NCI-H2227 (cell line): ENCODE data around the gene TXLNG.

Experiments
- DNase-seq: peaks from one replicate; lab custom pipeline; 2025; ENCODE audit not compliant: unreplicated experiment; lab: John Stamatoyannopoulos, UW

TXLNG gene

DNA sequence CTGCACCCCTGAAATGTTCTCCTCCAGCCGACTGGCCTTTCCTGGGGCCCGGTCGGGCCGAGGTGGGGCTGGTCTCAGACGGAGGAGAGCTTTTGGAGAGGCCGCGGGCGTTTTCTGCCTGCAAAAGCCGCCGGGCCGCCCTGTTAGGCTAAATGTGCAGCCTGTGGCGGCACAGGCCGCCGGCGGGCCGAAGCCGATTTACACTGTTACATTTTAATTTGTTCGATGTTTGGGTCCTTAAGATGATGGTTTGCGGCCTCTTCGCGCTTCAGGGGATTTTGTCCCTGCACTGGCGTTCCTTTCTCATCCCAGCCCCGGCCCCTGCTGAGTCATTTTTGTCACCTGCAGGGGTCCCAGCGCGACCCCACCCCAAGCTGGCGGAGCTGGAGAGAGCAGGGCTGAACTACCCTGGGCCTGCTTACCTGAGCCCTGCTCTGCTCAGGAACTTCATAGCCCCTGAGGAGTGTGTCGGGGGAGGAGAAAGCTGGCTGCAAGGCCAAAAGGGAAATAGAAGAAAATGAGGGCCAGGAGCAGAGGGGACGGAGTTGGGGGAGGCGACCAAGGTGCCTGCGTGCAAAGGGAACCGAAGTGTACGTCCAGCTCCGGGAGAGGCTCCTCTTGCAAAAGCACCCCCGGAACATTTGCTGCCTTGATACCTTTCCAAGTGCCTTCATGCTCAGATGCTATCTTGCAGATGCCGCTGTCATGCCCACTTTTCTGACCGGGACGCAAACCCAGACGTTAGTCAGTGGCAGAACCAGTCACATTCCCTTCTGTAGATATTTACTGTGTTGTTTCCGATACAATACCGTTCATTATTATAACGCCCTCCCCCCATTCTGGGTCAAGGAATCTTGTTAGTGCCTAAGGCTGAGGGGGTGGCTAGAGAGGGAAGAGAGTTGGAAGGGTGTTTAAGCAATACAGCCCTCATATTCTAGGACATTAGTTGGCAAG lies 84.9 kb downstream of the TXLNG start:
- peak; percentile 72 for DNase-seq

DNA sequence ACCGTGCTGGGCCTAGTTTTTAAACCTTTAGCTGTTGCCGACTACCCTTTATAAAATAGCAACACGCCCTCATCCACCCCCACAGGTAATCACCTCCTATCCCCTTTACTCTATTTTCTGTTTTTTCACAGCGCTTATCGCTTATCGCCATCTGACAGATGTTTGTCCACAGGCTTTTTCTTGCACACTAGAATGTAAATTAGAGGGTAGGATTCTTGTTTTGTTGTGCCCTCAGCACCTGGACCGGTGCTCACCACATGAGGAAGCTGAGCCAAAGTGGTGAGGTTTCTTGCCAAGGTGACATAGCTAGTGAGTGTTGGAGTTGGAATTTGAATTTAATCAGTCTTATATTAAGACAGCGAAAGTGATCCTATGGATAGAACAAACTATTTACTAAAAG lies 86.8 kb downstream of the TXLNG start:
- no peak for DNase-seq

DNA sequence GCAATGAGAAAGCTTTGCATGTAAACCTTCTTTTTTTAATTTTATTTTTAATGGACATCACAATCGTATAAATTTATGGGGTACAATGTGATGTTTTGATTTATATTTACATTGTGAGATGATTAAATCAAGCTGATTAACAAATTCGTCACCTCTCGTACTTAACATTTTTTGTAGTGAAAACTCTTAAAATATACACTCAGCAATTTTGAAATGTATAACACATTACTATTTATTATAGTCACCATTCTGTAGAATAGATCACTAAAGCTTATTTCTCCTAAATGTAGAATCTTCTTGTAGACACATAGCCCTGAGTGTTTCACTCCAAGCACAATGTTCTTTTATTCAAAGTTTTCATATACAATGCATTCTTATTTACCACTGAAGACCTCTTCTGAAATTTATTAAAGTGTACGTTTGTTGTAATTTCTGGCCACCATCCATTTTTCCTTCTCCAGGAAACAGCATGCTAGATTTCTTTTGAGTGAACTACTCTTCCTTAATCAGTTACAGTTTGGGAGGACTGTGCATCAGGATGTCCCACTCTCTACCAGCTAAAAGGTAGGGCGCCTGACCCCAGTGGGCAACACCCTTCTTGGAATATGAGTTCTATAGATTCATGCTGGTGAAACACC lies 88.3 kb downstream of the TXLNG start:
- DNase-seq = no peak

DNA sequence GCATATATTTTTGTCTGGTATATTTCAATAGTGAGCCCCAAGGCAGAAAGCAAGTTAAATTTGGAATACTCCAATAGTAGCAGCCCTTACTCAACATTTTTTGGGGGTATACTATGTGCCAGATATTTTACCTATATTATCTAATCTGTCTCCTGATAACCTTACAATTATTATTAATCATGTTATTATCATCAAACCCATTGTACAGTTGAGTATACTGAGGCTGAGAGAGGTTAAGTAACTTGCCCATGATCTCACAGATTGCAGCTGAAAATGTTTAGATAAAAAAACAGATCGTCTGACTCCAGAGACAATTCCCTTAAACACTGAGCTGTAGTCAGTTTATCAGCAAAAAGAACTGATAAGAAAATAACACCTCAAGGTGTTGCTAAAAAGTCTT lies 90.4 kb downstream of the TXLNG start:
- DNase-seq = no peak

DNA sequence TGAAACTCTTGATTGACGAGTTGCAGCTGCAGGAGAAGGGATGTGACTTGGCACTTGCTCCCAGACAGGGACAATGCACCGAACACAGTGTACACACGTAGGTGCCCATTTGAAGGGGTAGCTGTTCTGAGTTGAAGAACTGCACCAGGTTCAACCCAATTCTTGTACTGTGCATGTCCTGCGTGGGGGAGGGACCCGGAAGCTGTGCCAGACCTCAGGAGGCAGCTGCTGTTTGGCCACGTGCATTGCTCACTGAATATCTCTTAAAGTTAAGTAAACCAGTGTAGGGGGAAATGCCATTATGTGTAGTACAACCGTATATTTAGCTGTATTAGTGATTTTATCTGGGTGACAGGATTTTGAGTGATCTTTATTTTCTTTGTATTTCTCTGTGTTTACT lies 95.9 kb downstream of the TXLNG start:
- DNase-seq = peak; percentile 50

DNA sequence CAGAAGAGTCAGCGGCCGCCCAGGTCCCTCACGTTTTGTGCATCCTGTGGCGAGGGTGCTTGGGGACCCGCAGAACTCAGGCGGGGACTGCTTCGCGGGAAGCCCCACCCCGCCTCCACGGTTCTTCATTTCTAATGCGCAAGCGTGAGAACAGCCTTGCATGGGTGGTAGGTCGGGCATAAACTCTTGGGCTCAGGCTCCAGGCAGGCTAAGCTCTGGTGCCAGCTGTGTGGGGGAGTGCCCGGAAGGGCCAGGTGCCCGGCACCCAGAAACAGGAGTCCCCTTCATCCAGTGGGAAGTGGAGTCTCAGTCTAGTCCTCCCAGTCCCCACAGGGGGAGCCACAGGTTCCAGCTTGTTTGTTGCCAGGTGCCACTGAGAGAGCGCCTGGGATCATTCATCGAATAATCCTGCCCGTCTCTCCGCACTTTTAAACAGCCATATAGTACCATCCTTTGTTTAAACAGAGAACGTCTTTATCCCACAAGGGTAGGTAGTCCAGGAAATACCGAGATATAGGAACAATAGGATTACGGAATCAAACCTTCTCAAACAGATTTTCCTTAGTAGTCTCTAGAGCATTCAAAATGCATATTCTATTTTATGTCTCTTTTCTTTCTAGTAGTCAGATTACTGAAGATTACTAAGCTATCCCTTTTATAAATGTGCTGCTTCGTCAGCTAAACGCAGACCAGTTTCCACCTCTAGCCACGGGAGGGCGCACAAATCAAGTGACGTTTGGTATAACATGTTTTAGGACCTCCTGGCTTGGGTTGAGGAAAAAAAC lies 96.6 kb downstream of the TXLNG start:
- peak; percentile 92 for DNase-seq

DNA sequence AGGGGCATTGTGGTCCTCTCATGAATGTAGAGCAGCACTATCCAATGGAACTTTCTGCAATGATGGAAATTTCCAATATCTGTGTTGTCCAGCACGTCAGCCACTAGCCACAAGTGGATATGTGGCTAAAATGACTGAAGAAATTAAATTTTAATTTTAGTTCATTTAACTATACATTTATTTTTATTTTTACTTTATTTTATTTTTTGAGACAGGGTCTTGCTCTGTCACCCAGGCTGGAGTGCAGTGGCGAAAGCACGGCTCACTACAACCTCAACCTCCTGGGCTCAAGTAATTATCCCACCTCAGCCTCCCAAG lies 97.2 kb downstream of the TXLNG start:
- DNase-seq = no peak

DNA sequence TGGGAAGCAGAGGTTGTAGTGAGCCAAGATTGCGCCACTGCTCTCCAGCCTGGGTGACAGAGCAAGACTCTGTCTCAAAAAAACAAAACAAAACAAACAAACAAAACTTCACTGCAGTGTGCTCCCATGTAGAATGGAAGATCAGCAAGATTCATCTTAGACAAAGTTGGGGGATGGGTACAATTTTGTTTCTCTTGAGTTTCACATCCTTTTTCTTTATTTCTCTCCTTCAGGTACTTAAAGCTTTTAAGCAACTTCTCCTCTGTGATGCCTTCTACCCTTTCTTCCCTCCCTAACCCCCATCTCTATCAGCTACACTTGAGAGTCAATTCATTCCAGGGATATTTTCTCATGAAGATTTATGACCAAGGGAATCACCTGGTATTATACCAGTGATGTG lies 99.4 kb downstream of the TXLNG start:
- no peak for DNase-seq

DNA sequence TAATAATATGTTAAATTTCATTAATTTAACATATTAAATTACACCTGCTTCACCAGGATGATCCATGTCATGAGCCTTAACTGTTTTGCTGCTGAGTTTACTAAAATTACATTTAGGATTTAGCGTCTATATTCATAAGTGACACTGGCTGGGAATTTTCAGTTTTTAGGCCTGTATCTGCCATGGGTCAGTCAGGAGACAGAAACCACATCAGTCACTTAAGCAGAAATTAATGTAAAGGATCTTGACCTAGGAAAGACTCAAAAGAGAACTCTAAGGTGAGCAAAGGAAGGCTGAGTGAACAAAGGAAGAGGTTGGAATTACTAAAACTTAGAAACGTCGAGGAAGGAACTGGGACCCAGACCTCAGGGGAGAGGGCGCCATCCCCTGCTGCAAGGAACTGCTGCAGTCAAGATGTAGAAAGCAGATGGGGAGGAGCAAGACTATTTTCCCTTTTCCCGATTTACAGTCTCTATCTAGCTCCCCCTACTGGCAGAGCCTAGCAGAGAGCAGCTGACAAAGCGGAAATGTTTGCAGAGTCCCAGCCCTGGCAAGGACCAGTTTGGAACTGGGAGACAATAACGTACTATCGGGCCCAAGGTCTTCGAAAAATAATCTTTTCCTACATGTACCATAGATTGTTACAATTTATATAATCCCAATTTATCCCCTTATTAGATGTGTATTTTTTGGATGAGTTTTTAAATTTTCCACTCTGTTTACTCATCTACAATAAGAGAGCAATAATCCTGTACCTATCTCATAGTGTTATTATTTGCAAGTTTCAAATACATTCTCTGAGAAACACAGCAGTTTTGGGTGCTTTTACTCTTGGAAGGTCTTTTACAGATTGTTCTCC lies 106.5 kb downstream of the TXLNG start:
- peak; percentile 94 for DNase-seq
